Fibroblast of lung (primary cell): ENCODE results near the gene RFX8. TPM values are rescaled to one million over a fixed set of nuclear protein-coding genes. Genes with fewer than 3 reads are reported as not detected.

Experiments
- DNase-seq, 2 donors: peaks; one replicate each; pipeline versions ENCODE4 v3.0.0 to v3.0.0-alpha.2; 2010; ENCODE audit warnings: low read depth in 2 of 2
- H2AFZ ChIP-seq: 2 replicates; pipeline ENCODE4 v1.5.1; 2012; ENCODE audit warnings: low read length, control low read depth, inconsistent platforms
- H3K27ac ChIP-seq: 2 replicates; pipeline ENCODE4 v1.5.1; 2011; ENCODE audit warnings: low read length, control low read depth; ENCODE audit not compliant: insufficient read depth
- H3K27me3 ChIP-seq: 2 replicates; pipeline ENCODE4 v1.5.1; 2011; ENCODE audit warnings: mild to moderate bottlenecking, low read length; ENCODE audit not compliant: control insufficient read depth, insufficient read depth
- H3K36me3 ChIP-seq: 2 replicates; pipeline ENCODE4 v1.5.1; 2011; ENCODE audit warnings: low read length; ENCODE audit not compliant: control insufficient read depth, insufficient read depth
- H3K4me1 ChIP-seq: 2 replicates; pipeline ENCODE4 v1.5.1; 2011; ENCODE audit warnings: low read length; ENCODE audit not compliant: control insufficient read depth, insufficient read depth; ENCODE audit errors: extremely low read depth
- H3K4me2 ChIP-seq: 2 replicates; pipeline ENCODE4 v1.5.1; 2011; ENCODE audit warnings: low read length, control low read depth; ENCODE audit not compliant: insufficient read depth; ENCODE audit errors: extremely low read depth
- H3K4me3 ChIP-seq, 4 experiments: fragments of 200-600 bp in 1 of 4; sonication (generic) in 1 of 4; replicated peaks in 1 of 4; 2 replicates each; pipeline ENCODE4 v1.5.1; 2011 to 2016; ENCODE audit warnings: low read length in 4 of 4, low read depth in 3 of 4, mild to moderate bottlenecking in 3 of 4, control low read depth in 2 of 4, inconsistent platforms in 1 of 4, mixed read lengths in 1 of 4; ENCODE audit not compliant: insufficient read depth in 1 of 4; ENCODE audit errors: control extremely low read depth in 1 of 4
- H3K79me2 ChIP-seq: 2 replicates; pipeline ENCODE4 v1.5.1; 2012; ENCODE audit warnings: mild to moderate bottlenecking, low read length, inconsistent platforms; ENCODE audit not compliant: control insufficient read depth, insufficient read depth
- H3K9ac ChIP-seq: 2 replicates; pipeline ENCODE4 v1.5.1; 2011; ENCODE audit warnings: mild to moderate bottlenecking, low read length, control low read depth; ENCODE audit not compliant: insufficient read depth
- H3K9me3 ChIP-seq: 2 replicates; pipeline ENCODE4 v1.5.1; 2012; ENCODE audit warnings: low read depth, low read length; ENCODE audit not compliant: control insufficient read depth, insufficient read depth
- H4K20me1 ChIP-seq: 2 replicates; pipeline ENCODE4 v1.5.1; 2011; ENCODE audit warnings: low read length; ENCODE audit not compliant: control insufficient read depth, insufficient read depth; ENCODE audit errors: extremely low read depth
- CTCF ChIP-seq, 2 donors: IDR thresholded peaks in 1 of 2; conservative IDR thresholded peaks in 1 of 2; 1 replicate in 1 of 2; 2 replicates in 1 of 2; pipeline ENCODE4 v1.5.1; 2011 to 2012; ENCODE audit warnings: low read length in 2 of 2, control low read depth in 1 of 2, inconsistent platforms in 1 of 2, low read depth in 1 of 2, mild to moderate bottlenecking in 1 of 2
- EZH2 ChIP-seq: IDR thresholded peaks from 2 replicates; pipeline ENCODE4 v1.5.1; 2012; ENCODE audit warnings: low read length, control low read depth, mild to moderate bottlenecking; ENCODE audit errors: missing control alignments
- polyA plus RNA-seq, 2 donors: library from polyadenylated mRNA; depleted of rRNA in 1 of 2; stranded (reverse) in 1 of 2; unstranded in 1 of 2; fragments of >200 nt; gene quantifications; 2 replicates each; pipeline ENCODE4 v1.2.1, GENCODE V29; 2011 to 2012; ENCODE audit warnings: missing spikeins in 1 of 2
- total RNA-seq: library from RNA; depleted of rRNA; stranded (reverse); fragments of >200 nt; gene quantifications from 2 replicates; pipeline ENCODE4 v1.2.1, GENCODE V29; 2014

The RFX8 gene
- total and polyA plus RNA-seq, 2 donors (not counting 1 experiment from before 2014, with no cell fraction given) = 4.3 to 12.4 TPM

- H3K4me1 ChIP-seq = peaks cover 3% of the 10 kb centered on the region
- peaks cover 12% of the 10 kb centered on the region for H3K79me2 ChIP-seq
- no peaks in the 10 kb centered on the region for H3K9me3 ChIP-seq
- H2AFZ ChIP-seq = no peak overlapping the region
- H3K27ac ChIP-seq = no peak overlapping the region
- peaks cover 9% of the 10 kb centered on the region for H3K36me3 ChIP-seq
- H3K4me3 ChIP-seq = no peak overlapping the region
- no peaks in the 10 kb centered on the region for H3K27me3 ChIP-seq
- no peak for DNase-seq
- H4K20me1 ChIP-seq = no peaks in the 10 kb centered on the region
- H3K9ac ChIP-seq = no peak overlapping the region
- H3K4me2 ChIP-seq = no peak overlapping the region
- TF ChIP-seq EZH2 = no peak
- TF ChIP-seq CTCF (conservative IDR thresholded peaks at IDR 0.05 in 1 of 2, IDR thresholded peaks at IDR 0.05 in 1 of 2; ENCODE audit: low read depth in 1 of 2, low read length in 2 of 2) = no peak
These were observed 43.4 kb downstream of the RFX8 start for GRCh38 chr2:101431486-101431885.

- H3K27me3 ChIP-seq = no peaks in the 10 kb centered on the region
- peaks cover 3% of the 10 kb centered on the region for H3K4me1 ChIP-seq
- no peak overlapping the region for H3K27ac ChIP-seq
- peaks cover 9% of the 10 kb centered on the region for H3K36me3 ChIP-seq
- no peak overlapping the region for H3K4me3 ChIP-seq
- H3K4me2 ChIP-seq = no peak overlapping the region
- no peak overlapping the region for H2AFZ ChIP-seq
- H4K20me1 ChIP-seq = no peaks in the 10 kb centered on the region
- no peaks in the 10 kb centered on the region for H3K9me3 ChIP-seq
- H3K9ac ChIP-seq = no peak overlapping the region
- DNase-seq = no peak
- H3K79me2 ChIP-seq = peaks cover 10% of the 10 kb centered on the region
- no peak for TF ChIP-seq EZH2
- no peak for TF ChIP-seq CTCF (conservative IDR thresholded peaks at IDR 0.05 in 1 of 2, IDR thresholded peaks at IDR 0.05 in 1 of 2; ENCODE audit: low read depth in 1 of 2, low read length in 2 of 2)
These were observed 44.8 kb downstream of the RFX8 start for GRCh38 chr2:101430156-101430555.

- no peaks in the 10 kb centered on the region for H4K20me1 ChIP-seq
- no peak for DNase-seq
- TF ChIP-seq CTCF (conservative IDR thresholded peaks at IDR 0.05 in 1 of 2, IDR thresholded peaks at IDR 0.05 in 1 of 2; ENCODE audit: low read depth in 1 of 2, low read length in 2 of 2) = no peak
- no peak for TF ChIP-seq EZH2
- no peaks in the 10 kb centered on the region for H3K27me3 ChIP-seq
- H3K27ac ChIP-seq = no peak overlapping the region
- H3K9me3 ChIP-seq = no peaks in the 10 kb centered on the region
- H3K4me1 ChIP-seq = peaks cover 3% of the 10 kb centered on the region
- peaks cover 7% of the 10 kb centered on the region for H3K79me2 ChIP-seq
- H3K9ac ChIP-seq = no peak overlapping the region
- no peak overlapping the region for H3K4me3 ChIP-seq
- no peak overlapping the region for H2AFZ ChIP-seq
- peaks cover 7% of the 10 kb centered on the region for H3K36me3 ChIP-seq
- no peak overlapping the region for H3K4me2 ChIP-seq
These were observed 45.5 kb downstream of the RFX8 start for GRCh38 chr2:101429453-101429852.
